ENCODE results near the gene CACNA1I. TPM values are rescaled to one million over a fixed set of nuclear protein-coding genes. Genes with fewer than 3 reads are reported as not detected.

CACNA1I gene
- polyA plus RNA-seq, 3 donors = 0.04 TPM; not detected in 2

GRCh38 chr22:39592081-39593065 lies 21.8 kb downstream of the CACNA1I start:
- Histone ChIP-seq H3K79me2 (ENCODE audit: insufficient read depth, low read length) (no peaks in the 10 kb centered on the region), H3K27ac (ENCODE audit: low read depth in 1 of 2, low read length in 2 of 2) (no peak overlapping the region), H3K9ac (ENCODE audit: insufficient read depth, low read length, poor library complexity, severe bottlenecking) (no peak overlapping the region), H3K27me3 (ENCODE audit: control insufficient read depth in 2 of 2, insufficient read depth in 2 of 2, low read length in 2 of 2) (peaks cover 0 to 8% of the 10 kb centered on the region in 2 donors), H3K36me3 (replicated peaks in 1 of 2; ENCODE audit: control insufficient read depth in 1 of 2, insufficient read depth in 2 of 2, low read length in 2 of 2) (no peaks in the 10 kb centered on the region), H2AFZ (ENCODE audit: insufficient read depth, low read depth, low read length, poor library complexity, severe bottlenecking) (no peak overlapping the region), H3K4me2 (replicated peaks; ENCODE audit: extremely low read depth, low read length, poor library complexity, severe bottlenecking) (no peak overlapping the region), H4K20me1 (ENCODE audit: insufficient read depth, low read length) (no peaks in the 10 kb centered on the region), H3K9me3 (replicated peaks in 1 of 2; ENCODE audit: control insufficient read depth in 1 of 2, insufficient read depth in 1 of 2, low read length in 2 of 2) (no peaks in the 10 kb centered on the region), H3K4me3 (replicated peaks in 1 of 3; ENCODE audit: low read depth in 2 of 3, low read length in 3 of 3) (no peak overlapping the region), H3K4me1 (ENCODE audit: control insufficient read depth in 1 of 2, insufficient read depth in 2 of 2, low read length in 2 of 2) (no peaks in the 10 kb centered on the region)
- TF ChIP-seq, protein P1, sequence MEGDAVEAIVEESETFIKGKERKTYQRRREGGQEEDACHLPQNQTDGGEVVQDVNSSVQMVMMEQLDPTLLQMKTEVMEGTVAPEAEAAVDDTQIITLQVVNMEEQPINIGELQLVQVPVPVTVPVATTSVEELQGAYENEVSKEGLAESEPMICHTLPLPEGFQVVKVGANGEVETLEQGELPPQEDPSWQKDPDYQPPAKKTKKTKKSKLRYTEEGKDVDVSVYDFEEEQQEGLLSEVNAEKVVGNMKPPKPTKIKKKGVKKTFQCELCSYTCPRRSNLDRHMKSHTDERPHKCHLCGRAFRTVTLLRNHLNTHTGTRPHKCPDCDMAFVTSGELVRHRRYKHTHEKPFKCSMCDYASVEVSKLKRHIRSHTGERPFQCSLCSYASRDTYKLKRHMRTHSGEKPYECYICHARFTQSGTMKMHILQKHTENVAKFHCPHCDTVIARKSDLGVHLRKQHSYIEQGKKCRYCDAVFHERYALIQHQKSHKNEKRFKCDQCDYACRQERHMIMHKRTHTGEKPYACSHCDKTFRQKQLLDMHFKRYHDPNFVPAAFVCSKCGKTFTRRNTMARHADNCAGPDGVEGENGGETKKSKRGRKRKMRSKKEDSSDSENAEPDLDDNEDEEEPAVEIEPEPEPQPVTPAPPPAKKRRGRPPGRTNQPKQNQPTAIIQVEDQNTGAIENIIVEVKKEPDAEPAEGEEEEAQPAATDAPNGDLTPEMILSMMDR (IDR thresholded peaks at IDR 0.05) = no peak
- no peaks in the 10 kb centered on the region for H3K36me3 Mint-ChIP-seq
- H3K27ac Mint-ChIP-seq = peak overlapping the region in 1 of 7 donors; percentile 5
- H3K9me3 Mint-ChIP-seq = no peaks in the 10 kb centered on the region
- H3K4me1 Mint-ChIP-seq = no peaks in the 10 kb centered on the region
- 68% methylated on average over 29 of the region's 32 CpGs for WGBS (ENCODE audit: insufficient coverage)
- no peak for DNase-seq
- no peak overlapping the region for H3K4me3 Mint-ChIP-seq
- H3K27me3 Mint-ChIP-seq (ENCODE audit: low read depth in 3 of 3) = peaks cover 13 to 28% (median 15%) of the 10 kb centered on the region in 3 donors
- intact Hi-C loops (cut with micrococcal nuclease) = no loop called here

GRCh38 chr22:39593066-39593930 lies 22.7 kb downstream of the CACNA1I start:
- Histone ChIP-seq H3K36me3 (replicated peaks in 1 of 2; ENCODE audit: control insufficient read depth in 1 of 2, insufficient read depth in 2 of 2, low read length in 2 of 2) (no peaks in the 10 kb centered on the region), H4K20me1 (ENCODE audit: insufficient read depth, low read length) (no peaks in the 10 kb centered on the region), H3K27me3 (ENCODE audit: control insufficient read depth in 2 of 2, insufficient read depth in 2 of 2, low read length in 2 of 2) (peaks cover 0 to 16% of the 10 kb centered on the region in 2 donors), H3K4me2 (replicated peaks; ENCODE audit: extremely low read depth, low read length, poor library complexity, severe bottlenecking) (no peak overlapping the region), H3K4me3 (replicated peaks in 1 of 3; ENCODE audit: low read depth in 2 of 3, low read length in 3 of 3) (no peak overlapping the region), H3K79me2 (ENCODE audit: insufficient read depth, low read length) (no peaks in the 10 kb centered on the region), H3K27ac (ENCODE audit: low read depth in 1 of 2, low read length in 2 of 2) (no peak overlapping the region), H3K4me1 (ENCODE audit: control insufficient read depth in 1 of 2, insufficient read depth in 2 of 2, low read length in 2 of 2) (no peaks in the 10 kb centered on the region), H3K9me3 (replicated peaks in 1 of 2; ENCODE audit: control insufficient read depth in 1 of 2, insufficient read depth in 1 of 2, low read length in 2 of 2) (no peaks in the 10 kb centered on the region), H2AFZ (ENCODE audit: insufficient read depth, low read depth, low read length, poor library complexity, severe bottlenecking) (no peak overlapping the region), H3K9ac (ENCODE audit: insufficient read depth, low read length, poor library complexity, severe bottlenecking) (no peak overlapping the region)
- TF ChIP-seq, protein P1 (IDR thresholded peaks at IDR 0.05) = no peak
- H3K36me3 Mint-ChIP-seq = no peaks in the 10 kb centered on the region
- peaks cover 0 to 5% (median 0%) of the 10 kb centered on the region in 7 donors for H3K9me3 Mint-ChIP-seq
- peak overlapping the region in 2 of 7 donors; percentile 4 to 23 for H3K27ac Mint-ChIP-seq
- peaks cover 20 to 36% (median 24%) of the 10 kb centered on the region in 3 donors for H3K27me3 Mint-ChIP-seq (ENCODE audit: low read depth in 3 of 3)
- WGBS (ENCODE audit: insufficient coverage) = 81% methylated on average over 12 of the region's 12 CpGs
- intact Hi-C loops (cut with micrococcal nuclease) = no loop called here
- H3K4me1 Mint-ChIP-seq = peaks cover 2% of the 10 kb centered on the region
- H3K4me3 Mint-ChIP-seq = no peak overlapping the region
- DNase-seq = no peak
